Heart left ventricle (tissue), 16 donors: ENCODE data around the gene MCTP1. TPM values are rescaled to one million over a fixed set of nuclear protein-coding genes. Genes with fewer than 3 reads are reported as not detected.

Source experiments
- ATAC-seq, 4 donors: fragments of 200-7000 bp; cut with Tn5 transposase; one replicate each; pipeline ENCODE4 v1.9.1; 2020 to 2022; ENCODE audit warnings: moderate library complexity in 4 of 4, mild to moderate bottlenecking in 3 of 4, moderate number of reproducible peaks in 1 of 4
- DNase-seq, 5 donors: peaks; one replicate each; pipeline ENCODE4 v3.0.0-alpha.2; 2020
- H3K27ac ChIP-seq, 12 donors: fragments of 200-600 bp; sonication (generic) in 4 of 12; one replicate each; pipeline versions ENCODE4 v1.5.0 to v1.8.0; 2016 to 2022; ENCODE audit warnings: mild to moderate bottlenecking in 2 of 12
- H3K27me3 ChIP-seq, 9 donors: fragments of 200-600 bp; sonication (generic) in 2 of 9; one replicate each; pipeline versions ENCODE4 v1.5.1 to v1.8.0; 2016 to 2022; ENCODE audit warnings: mild to moderate bottlenecking in 3 of 9
- H3K36me3 ChIP-seq, 9 donors: fragments of 200-600 bp; sonication (generic) in 2 of 9; one replicate each; pipeline versions ENCODE4 v1.5.0 to v1.8.0; 2018 to 2022; ENCODE audit warnings: mild to moderate bottlenecking in 2 of 9
- H3K4me1 ChIP-seq, 12 donors: fragments of 200-600 bp; sonication (generic) in 4 of 12; one replicate each; pipeline versions ENCODE4 v1.5.0 to v1.8.0; 2016 to 2022; ENCODE audit warnings: mild to moderate bottlenecking in 3 of 12
- H3K4me3 ChIP-seq, 12 donors: fragments of 200-600 bp; sonication (generic) in 4 of 12; one replicate each; pipeline versions ENCODE4 v1.5.0 to v1.8.0; 2017 to 2022; ENCODE audit warnings: mild to moderate bottlenecking in 9 of 12, moderate library complexity in 4 of 12
- H3K9me3 ChIP-seq, 12 donors: fragments of 200-600 bp; sonication (generic) in 4 of 12; one replicate each; pipeline versions ENCODE4 v1.5.0 to v1.8.0; 2016 to 2022; ENCODE audit warnings: mild to moderate bottlenecking in 1 of 12
- POLR2A ChIP-seq, 2 donors: fragments of 450-650 bp; IDR thresholded peaks; one replicate each; pipeline ENCODE4 v1.6.1; 2017; ENCODE audit warnings: antibody characterized with exemption in 2 of 2, mild to moderate bottlenecking in 2 of 2, moderate library complexity in 2 of 2
- WGBS, 4 donors: extraction: QIAGEN DNeasy Blood & Tissue Kit in 2 of 4; methylation state at CpG; one replicate each; pipeline versions ENCODE4 v1.1.5 to v1.1.7; 2013 to 2018; 5-methylcytosine and 5-hydroxymethylcytosine counted together
- intact Hi-C, 10 donors: fragments of 100-400 bp; cut with DNase I; formaldehyde crosslinking; loops; one replicate each; pipeline versions ENCODE4 v1.11.1 to v1.14.2; 2022
- polyA plus RNA-seq, 2 donors: library from polyadenylated mRNA; stranded (reverse); fragments of 200-250 nt; gene quantifications; one replicate each; pipeline ENCODE4 v1.2.3, GENCODE V29; 2013
- total RNA-seq, 9 donors: library from RNA; depleted of rRNA in 2 of 9; stranded (reverse); fragments of >200 nt in 2 of 9; fragmentation: NEBNext Ultra II Directional in 3 of 9; extraction: Animal tissue kit (Norgen Biotek cat#: 25700) in 3 of 9; gene quantifications; one replicate each; pipeline versions ENCODE4 v1.1.0 to v1.2.4, GENCODE V29; 2016 to 2023
- TF ChIP-seq, protein P1 (sequence below), 12 donors: fragments of 200-600 bp; sonication (generic) in 4 of 12; IDR thresholded peaks; one replicate each; pipeline versions ENCODE4 v1.5.0 to v1.8.0; 2018 to 2022; ENCODE audit warnings: antibody characterized with exemption in 12 of 12, mild to moderate bottlenecking in 5 of 12
- donor health status: ischemic (EF 13 %, LVEDD 7.1; RV severe dilation, severe dysfunction).
- donor health status: healthy with polysubstance abuse.
- donor health status: DM: no; HTN: yes; CAD: no.
- donor health status: DM: no; HTN: no; CAD: no.
- donor health status: ischemic (EF 25% LVEDD 6.9; RV normal size, moderate dysfunction).
- donor health status: ischemic (EF 25% LVEDD 5.7; RV mildly dilated, moderate dysfunction).
- donor health status: healthy.
- donor health status: DM: yes; HTN: yes; CAD: no.
- donor health status: ischemic (EF 35%, LVEDD 5.7; RV mildly dilated, moderate dysfunction).
- donor health status: nonischemic (EF 11% LVEDD 7.7; RV severe dilation, severe dysfunction).
- donor health status: DM: yes; HTN: yes; CAD: no.
- donor health status: PGD.
- donor health status: ischemic (EF 29% LVEDD 5.4; RV normal size, mild dysfunction).
- donor health status: nonischemic (EF 23%, LVEDD 6.1; RV moderate dilation, normal function).

The MCTP1 gene
- total and polyA plus RNA-seq, 11 donors, result 0.91 to 28.4 (median 6.1) TPM

DNA sequence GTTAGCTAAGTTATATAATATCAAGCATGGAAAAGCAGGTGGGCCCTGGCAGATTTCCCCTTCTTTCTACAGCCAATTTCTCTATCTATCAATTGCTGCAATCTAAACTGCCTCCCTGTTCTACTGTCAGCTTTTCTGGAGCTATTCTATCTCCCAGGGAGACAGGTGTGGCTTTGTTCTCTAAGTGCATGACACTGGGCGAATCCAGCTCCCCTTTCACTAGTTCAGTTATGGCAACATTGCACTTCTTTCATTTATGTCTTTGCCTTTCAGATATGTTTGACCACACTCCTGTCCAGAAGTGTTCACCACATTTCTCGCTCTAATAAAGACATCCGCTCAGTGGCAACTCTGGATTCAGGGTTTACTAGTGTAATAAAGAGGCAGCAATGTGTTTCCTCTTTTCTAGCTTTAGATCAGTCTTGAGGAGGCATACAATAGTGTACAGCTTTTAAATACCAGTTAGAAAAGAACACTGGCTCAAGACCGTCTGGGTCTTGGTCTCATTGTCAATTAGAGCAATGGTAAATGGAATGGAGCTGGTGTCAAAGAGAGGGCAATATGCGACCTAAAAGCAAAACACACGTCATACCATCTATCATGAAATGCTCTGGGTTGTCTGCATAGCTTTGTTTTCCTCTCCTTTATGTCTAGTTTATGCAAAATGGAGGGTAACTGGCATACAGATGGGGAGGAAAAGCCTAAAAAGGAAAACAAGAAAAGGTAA, 469.4 kb downstream of the MCTP1 start:
- no peaks in the 10 kb centered on the region for H3K4me1 ChIP-seq
- ATAC-seq, result no peak

DNA sequence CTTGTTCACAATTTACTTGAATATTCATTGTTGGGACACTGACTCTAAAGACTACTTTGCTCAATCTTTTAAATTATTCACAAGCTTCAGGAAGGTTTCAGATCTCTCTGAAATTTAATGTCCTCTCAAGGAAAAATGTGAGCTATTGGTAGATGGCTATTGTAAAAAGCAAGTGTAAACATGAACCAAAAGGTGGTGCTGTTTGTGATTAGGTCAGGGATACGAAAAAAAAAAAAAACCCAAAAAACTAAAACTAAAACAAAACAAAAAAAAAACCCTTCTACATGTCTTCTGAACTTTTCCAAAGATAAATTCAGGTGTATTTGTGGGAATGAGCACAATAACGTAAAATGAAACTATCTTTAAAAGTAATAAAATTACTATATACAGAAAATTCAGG, 472.7 kb downstream of the MCTP1 start:
- no peak for DNase-seq
- Histone ChIP-seq H3K4me3 (no peak overlapping the region), H3K4me1 (no peaks in the 10 kb centered on the region), H3K36me3 (no peaks in the 10 kb centered on the region), H3K9me3 (peaks cover 0 to 4% (median 0%) of the 10 kb centered on the region in 12 donors), H3K27me3 (no peaks in the 10 kb centered on the region), H3K27ac (no peak overlapping the region)
- intact Hi-C loops, result no loop called here
- ATAC-seq, result no peak
- WGBS, 4 donors, result 63 to 71% (median 69%) methylated on average over 2 of the region's 2 CpGs
- no peak for TF ChIP-seq POLR2A (IDR thresholded peaks at IDR 0.05)
- TF ChIP-seq, protein P1, sequence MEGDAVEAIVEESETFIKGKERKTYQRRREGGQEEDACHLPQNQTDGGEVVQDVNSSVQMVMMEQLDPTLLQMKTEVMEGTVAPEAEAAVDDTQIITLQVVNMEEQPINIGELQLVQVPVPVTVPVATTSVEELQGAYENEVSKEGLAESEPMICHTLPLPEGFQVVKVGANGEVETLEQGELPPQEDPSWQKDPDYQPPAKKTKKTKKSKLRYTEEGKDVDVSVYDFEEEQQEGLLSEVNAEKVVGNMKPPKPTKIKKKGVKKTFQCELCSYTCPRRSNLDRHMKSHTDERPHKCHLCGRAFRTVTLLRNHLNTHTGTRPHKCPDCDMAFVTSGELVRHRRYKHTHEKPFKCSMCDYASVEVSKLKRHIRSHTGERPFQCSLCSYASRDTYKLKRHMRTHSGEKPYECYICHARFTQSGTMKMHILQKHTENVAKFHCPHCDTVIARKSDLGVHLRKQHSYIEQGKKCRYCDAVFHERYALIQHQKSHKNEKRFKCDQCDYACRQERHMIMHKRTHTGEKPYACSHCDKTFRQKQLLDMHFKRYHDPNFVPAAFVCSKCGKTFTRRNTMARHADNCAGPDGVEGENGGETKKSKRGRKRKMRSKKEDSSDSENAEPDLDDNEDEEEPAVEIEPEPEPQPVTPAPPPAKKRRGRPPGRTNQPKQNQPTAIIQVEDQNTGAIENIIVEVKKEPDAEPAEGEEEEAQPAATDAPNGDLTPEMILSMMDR (IDR thresholded peaks at IDR 0.05), result no peak

More for the DNA sequence above, 469.4 kb downstream of the MCTP1 start:
- no peak overlapping the region for H3K4me3 ChIP-seq
- no peak for DNase-seq
- peaks cover 0 to 4% (median 0%) of the 10 kb centered on the region in 12 donors for H3K9me3 ChIP-seq
- no peaks in the 10 kb centered on the region for H3K27me3 ChIP-seq
- TF ChIP-seq POLR2A (IDR thresholded peaks at IDR 0.05), result no peak
- TF ChIP-seq, protein P1 (IDR thresholded peaks at IDR 0.05), result no peak
- H3K36me3 ChIP-seq, result no peaks in the 10 kb centered on the region
- 83 to 86% (median 84%) methylated on average over 6 of the region's 6 CpGs for WGBS, 4 donors
- H3K27ac ChIP-seq, result no peak overlapping the region
- intact Hi-C loops, result no loop called here

GRCh38 chr5:94811331-94811730, 473.6 kb downstream of the MCTP1 start:
- no peak overlapping the region for H3K4me3 ChIP-seq
- H3K27me3 ChIP-seq, result no peaks in the 10 kb centered on the region
- H3K4me1 ChIP-seq, result no peaks in the 10 kb centered on the region
- TF ChIP-seq, protein P1 (IDR thresholded peaks at IDR 0.05), result no peak
- TF ChIP-seq POLR2A (IDR thresholded peaks at IDR 0.05), result no peak
- WGBS, 4 donors, result 85 to 91% (median 89%) methylated on average over 6 of the region's 6 CpGs
- H3K27ac ChIP-seq, result no peak overlapping the region
- intact Hi-C loops, result no loop called here
- peaks cover 0 to 4% (median 0%) of the 10 kb centered on the region in 12 donors for H3K9me3 ChIP-seq
- no peaks in the 10 kb centered on the region for H3K36me3 ChIP-seq
- ATAC-seq, result no peak
- DNase-seq, result no peak

DNA sequence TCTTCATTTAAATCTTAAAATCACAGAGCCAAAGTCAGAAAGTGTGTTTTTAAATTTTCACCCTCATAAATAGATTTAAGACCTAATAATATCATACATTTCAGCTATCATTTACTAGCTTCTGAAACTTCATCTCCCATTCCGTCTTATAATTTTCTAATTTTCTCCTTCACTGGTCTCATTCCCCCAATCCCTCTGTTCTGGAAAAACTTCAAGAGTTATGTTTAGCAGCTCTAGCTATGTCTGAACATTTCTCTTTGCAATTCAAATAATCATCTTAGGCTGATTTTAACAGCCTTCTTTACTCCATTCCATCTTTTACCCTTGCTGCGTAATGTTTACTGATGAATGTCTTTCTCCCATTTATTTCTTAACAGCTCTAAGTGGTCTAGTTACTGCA, 474.0 kb downstream of the MCTP1 start:
- no peak overlapping the region for H3K4me3 ChIP-seq
- no peaks in the 10 kb centered on the region for H3K4me1 ChIP-seq
- H3K27ac ChIP-seq, result no peak overlapping the region
- H3K27me3 ChIP-seq, result no peaks in the 10 kb centered on the region
- intact Hi-C loops, result no loop called here
- H3K36me3 ChIP-seq, result no peaks in the 10 kb centered on the region
- peaks cover 0 to 4% (median 0%) of the 10 kb centered on the region in 12 donors for H3K9me3 ChIP-seq
- TF ChIP-seq, protein P1 (IDR thresholded peaks at IDR 0.05), result no peak
- no peak for TF ChIP-seq POLR2A (IDR thresholded peaks at IDR 0.05)
- ATAC-seq (no peak), DNase-seq (no peak)
- 91 to 97% (median 92%) methylated on average over 2 of the region's 2 CpGs for WGBS, 4 donors
